ENCODE measurements around the gene STAT6. TPM values are rescaled to one million over a fixed set of nuclear protein-coding genes. Genes with fewer than 3 reads are reported as not detected.
"Not testable (repeated sequence)": the region's sequence is repeated elsewhere in the genome, so short reads cannot be mapped to it uniquely, and the experiment has no call there.

Gene STAT6
- total RNA-seq, 2 donors from 2014 or later: 52.7 to 82.4 TPM

GRCh38 chr12:57057067-57057751, 54.0 kb downstream of the STAT6 start:
- Histone ChIP-seq H3K4me3 (no peak overlapping the region), H3K27me3 (no peaks in the 10 kb centered on the region), H3K36me3 (replicated peaks in 1 of 2; ENCODE audit: insufficient read depth in 1 of 2, low read depth in 2 of 2) (no peaks in the 10 kb centered on the region), H3K4me1 (no peaks in the 10 kb centered on the region), H3K9me3 (no peaks in the 10 kb centered on the region), H3K27ac (no peak overlapping the region)
- ATAC-seq: no peak
- no peak for TF ChIP-seq POLR2A (IDR thresholded peaks at IDR 0.05)
- TF ChIP-seq, protein P1, sequence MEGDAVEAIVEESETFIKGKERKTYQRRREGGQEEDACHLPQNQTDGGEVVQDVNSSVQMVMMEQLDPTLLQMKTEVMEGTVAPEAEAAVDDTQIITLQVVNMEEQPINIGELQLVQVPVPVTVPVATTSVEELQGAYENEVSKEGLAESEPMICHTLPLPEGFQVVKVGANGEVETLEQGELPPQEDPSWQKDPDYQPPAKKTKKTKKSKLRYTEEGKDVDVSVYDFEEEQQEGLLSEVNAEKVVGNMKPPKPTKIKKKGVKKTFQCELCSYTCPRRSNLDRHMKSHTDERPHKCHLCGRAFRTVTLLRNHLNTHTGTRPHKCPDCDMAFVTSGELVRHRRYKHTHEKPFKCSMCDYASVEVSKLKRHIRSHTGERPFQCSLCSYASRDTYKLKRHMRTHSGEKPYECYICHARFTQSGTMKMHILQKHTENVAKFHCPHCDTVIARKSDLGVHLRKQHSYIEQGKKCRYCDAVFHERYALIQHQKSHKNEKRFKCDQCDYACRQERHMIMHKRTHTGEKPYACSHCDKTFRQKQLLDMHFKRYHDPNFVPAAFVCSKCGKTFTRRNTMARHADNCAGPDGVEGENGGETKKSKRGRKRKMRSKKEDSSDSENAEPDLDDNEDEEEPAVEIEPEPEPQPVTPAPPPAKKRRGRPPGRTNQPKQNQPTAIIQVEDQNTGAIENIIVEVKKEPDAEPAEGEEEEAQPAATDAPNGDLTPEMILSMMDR (IDR thresholded peaks at IDR 0.05): no peak
- DNase-seq: no peak
- WGBS, 2 donors: 97 to 98% methylated on average over 6 of the region's 6 CpGs
- intact Hi-C loops (cut with DNase I): no loop called here

GRCh38 chr12:57055824-57056223, 55.3 kb downstream of the STAT6 start:
- no peaks in the 10 kb centered on the region for H3K9me3 ChIP-seq
- intact Hi-C loops (cut with DNase I): no loop called here
- DNase-seq: no peak
- H3K27me3 ChIP-seq: no peaks in the 10 kb centered on the region
- H3K4me3 ChIP-seq: no peak overlapping the region
- 47 to 51% methylated on average over 3 of the region's 3 CpGs for WGBS, 2 donors
- no peak for TF ChIP-seq POLR2A (IDR thresholded peaks at IDR 0.05)
- TF ChIP-seq, protein P1 (IDR thresholded peaks at IDR 0.05): no peak
- H3K27ac ChIP-seq: no peak overlapping the region
- H3K36me3 ChIP-seq (replicated peaks in 1 of 2; ENCODE audit: insufficient read depth in 1 of 2, low read depth in 2 of 2): no peaks in the 10 kb centered on the region
- no peak for ATAC-seq
- H3K4me1 ChIP-seq: no peaks in the 10 kb centered on the region

DNA sequence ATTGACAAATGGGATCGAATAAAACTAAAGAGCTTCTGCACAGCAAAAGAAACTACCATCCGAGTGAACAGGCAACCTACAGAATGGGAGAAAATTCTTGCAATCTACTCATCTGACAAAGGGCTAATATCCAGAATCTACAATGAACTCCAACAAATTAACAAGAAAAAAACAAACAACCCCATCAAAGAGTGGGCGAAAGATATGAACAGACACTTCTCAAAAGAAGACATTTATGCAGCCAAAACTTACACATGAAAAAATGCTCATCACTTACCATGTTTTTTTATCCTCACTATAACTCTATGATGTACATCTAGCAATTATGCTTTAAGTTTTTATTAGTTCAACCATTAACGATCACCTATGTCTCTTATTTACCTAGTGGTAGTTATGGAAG, 57.3 kb downstream of the STAT6 start:
- 97 to 98% methylated on average over 4 of the region's 4 CpGs for WGBS, 2 donors
- not testable (repeated sequence) for ATAC-seq

GRCh38 chr12:57053146-57053545, 58.0 kb downstream of the STAT6 start:
- H3K9me3 ChIP-seq; DNase-seq; H3K27me3 ChIP-seq; H3K27ac ChIP-seq; ATAC-seq; intact Hi-C loops (cut with DNase I); H3K4me3 ChIP-seq; H3K4me1 ChIP-seq; H3K36me3 ChIP-seq (replicated peaks in 1 of 2; ENCODE audit: insufficient read depth in 1 of 2, low read depth in 2 of 2): not testable (repeated sequence)
- WGBS, 2 donors: 100% methylated on average over 4 of the region's 4 CpGs

More for the DNA sequence above, 57.3 kb downstream of the STAT6 start:
- H3K36me3 ChIP-seq (replicated peaks in 1 of 2; ENCODE audit: insufficient read depth in 1 of 2, low read depth in 2 of 2); H3K27me3 ChIP-seq; H3K4me1 ChIP-seq; H3K4me3 ChIP-seq; H3K27ac ChIP-seq; intact Hi-C loops (cut with DNase I); H3K9me3 ChIP-seq; DNase-seq: not testable (repeated sequence)

GRCh38 chr12:57051011-57051410, 60.2 kb downstream of the STAT6 start:
- intact Hi-C loops (cut with DNase I): no loop called here
- Histone ChIP-seq H3K4me1 (no peaks in the 10 kb centered on the region), H3K4me3 (no peak overlapping the region), H3K27ac (no peak overlapping the region), H3K27me3 (no peaks in the 10 kb centered on the region), H3K36me3 (replicated peaks in 1 of 2; ENCODE audit: insufficient read depth in 1 of 2, low read depth in 2 of 2) (no peaks in the 10 kb centered on the region), H3K9me3 (no peaks in the 10 kb centered on the region)
- TF ChIP-seq, protein P1 (IDR thresholded peaks at IDR 0.05): no peak
- TF ChIP-seq POLR2A (IDR thresholded peaks at IDR 0.05): no peak
- no peak for ATAC-seq
- 80 to 84% methylated on average over 1 of the region's 1 CpG for WGBS, 2 donors
- no peak for DNase-seq

- WGBS, 2 donors: 46 to 50% methylated on average over 2 of the region's 2 CpGs
- Histone ChIP-seq H3K4me3 (no peak within 1 kb of the TSS), H3K36me3 (replicated peaks in 1 of 2; ENCODE audit: insufficient read depth in 1 of 2, low read depth in 2 of 2) (no peaks in the 10 kb centered on the region), H3K9me3 (no peaks in the 10 kb centered on the region), H3K27ac (no peak within 1 kb of the TSS), H3K27me3 (no peaks in the 10 kb centered on the region), H3K4me1 (no peaks in the 10 kb centered on the region)
- intact Hi-C loops (cut with DNase I): no loop called here
- DNase-seq (no peak), ATAC-seq (no peak)
- TF ChIP-seq, protein P1 (IDR thresholded peaks at IDR 0.05): no peak
- no peak for TF ChIP-seq POLR2A (IDR thresholded peaks at IDR 0.05)
Observed at GRCh38 chr12:57049890-57050289, 61.3 kb downstream of the STAT6 start, which contains the start of gene MYO1A. MYO1A (minus strand) TSS chr12:57050129; CDS start chr12:57048323, 1,806 bp downstream.
